Neuronal stem cell (in vitro differentiated cells): ENCODE results near the gene HOGA1.
A peak's percentile ranks its signal among the peaks of the same experiment; 100 is the strongest.

Experiments
- DNase-seq: peaks from one replicate; pipeline ENCODE4 v3.0.0-alpha.2; 2013; ENCODE audit warnings: low spot score
- H2AFZ ChIP-seq: one replicate; pipeline ENCODE4 v1.6.1; 2013; ENCODE audit warnings: mild to moderate bottlenecking, low read length, inconsistent platforms
- H2AK5ac ChIP-seq: 2 replicates; pipeline ENCODE4 v1.6.1; 2013; ENCODE audit warnings: low read depth, mild to moderate bottlenecking, inconsistent platforms, low read length, moderate library complexity, mixed read lengths
- H2BK120ac ChIP-seq: 2 replicates; pipeline ENCODE4 v1.6.1; 2013; ENCODE audit warnings: low read depth, mild to moderate bottlenecking, inconsistent platforms, low read length, moderate library complexity, mixed read lengths
- H2BK12ac ChIP-seq: one replicate; pipeline ENCODE4 v1.6.1; 2013; ENCODE audit warnings: low read length, inconsistent platforms
- H2BK15ac ChIP-seq: 2 replicates; pipeline ENCODE4 v1.6.1; 2013; ENCODE audit warnings: mild to moderate bottlenecking, low read length, inconsistent platforms, mixed read lengths
- H2BK5ac ChIP-seq: one replicate; pipeline ENCODE4 v1.6.1; 2013; ENCODE audit warnings: inconsistent platforms, mild to moderate bottlenecking, low read length, moderate library complexity
- H3K14ac ChIP-seq: one replicate; pipeline ENCODE4 v1.6.1; 2013; ENCODE audit warnings: low read length, inconsistent platforms
- H3K18ac ChIP-seq: 2 replicates; pipeline ENCODE4 v1.6.1; 2013; ENCODE audit warnings: low read length, inconsistent platforms
- H3K23ac ChIP-seq: 2 replicates; pipeline ENCODE4 v1.6.1; 2013; ENCODE audit warnings: low read depth, mild to moderate bottlenecking, mixed read lengths, low read length, inconsistent platforms; ENCODE audit not compliant: poor library complexity
- H3K27ac ChIP-seq: replicated peaks from 3 replicates; pipeline ENCODE4 v1.5.1; 2013; ENCODE audit warnings: low read length, inconsistent platforms
- H3K27me3 ChIP-seq, 3 experiments: 2 replicates each; pipeline ENCODE4 v1.6.1; 2013; ENCODE audit warnings: low read length in 3 of 3, mild to moderate bottlenecking in 2 of 3, inconsistent platforms in 1 of 3, low read depth in 1 of 3, mixed read lengths in 1 of 3, moderate library complexity in 1 of 3; ENCODE audit not compliant: control insufficient read depth in 3 of 3, insufficient read depth in 3 of 3
- H3K36me3 ChIP-seq, 2 donors: replicated peaks in 1 of 2; 2 replicates each; pipeline ENCODE4 v1.6.1; 2013; ENCODE audit warnings: low read length in 2 of 2; ENCODE audit not compliant: control insufficient read depth in 2 of 2, insufficient read depth in 2 of 2
- H3K4ac ChIP-seq: 2 replicates; pipeline ENCODE4 v1.6.1; 2013; ENCODE audit warnings: inconsistent platforms, mild to moderate bottlenecking, low read length, moderate library complexity
- H3K4me1 ChIP-seq, 2 donors: 1 replicate in 1 of 2; 2 replicates in 1 of 2; pipeline ENCODE4 v1.6.1; 2013; ENCODE audit warnings: low read length in 2 of 2, low read depth in 1 of 2; ENCODE audit not compliant: control insufficient read depth in 2 of 2, insufficient read depth in 1 of 2
- H3K4me2 ChIP-seq: one replicate; pipeline ENCODE4 v1.6.1; 2013; ENCODE audit warnings: mild to moderate bottlenecking, low read length, inconsistent platforms; ENCODE audit not compliant: insufficient read depth, poor library complexity, severe bottlenecking
- H3K4me3 ChIP-seq, 2 donors: 2 replicates each; pipeline ENCODE4 v1.5.1; 2013; ENCODE audit warnings: low read length in 2 of 2, mild to moderate bottlenecking in 2 of 2, inconsistent platforms in 1 of 2, moderate library complexity in 1 of 2
- H3K79me1 ChIP-seq: one replicate; pipeline ENCODE4 v1.6.1; 2013; ENCODE audit warnings: low read depth, mild to moderate bottlenecking, inconsistent platforms, low read length, moderate library complexity
- H3K9ac ChIP-seq: one replicate; pipeline ENCODE4 v1.6.1; 2013; ENCODE audit warnings: mild to moderate bottlenecking, low read depth, low read length, inconsistent platforms; ENCODE audit not compliant: poor library complexity
- H3K9me3 ChIP-seq, 2 donors: replicated peaks in 1 of 2; 2 replicates each; pipeline versions ENCODE3 to v1.6.1; 2013; ENCODE audit warnings: low read length in 2 of 2, mild to moderate bottlenecking in 2 of 2, inconsistent platforms in 1 of 2, low read depth in 1 of 2, mixed read lengths in 1 of 2, moderate library complexity in 1 of 2; ENCODE audit not compliant: control insufficient read depth in 2 of 2, insufficient read depth in 1 of 2
- H4K8ac ChIP-seq: one replicate; pipeline ENCODE4 v1.6.1; 2013; ENCODE audit warnings: low read depth, mild to moderate bottlenecking, inconsistent platforms, low read length, moderate library complexity
- H4K91ac ChIP-seq: one replicate; pipeline ENCODE4 v1.6.1; 2013; ENCODE audit warnings: low read length, low read depth, mild to moderate bottlenecking, inconsistent platforms; ENCODE audit not compliant: poor library complexity
- WGBS, 2 donors: extraction: QIAGEN DNeasy Blood & Tissue Kit; methylation state at CpG; one replicate each; pipeline ENCODE4 v1.1.7; 2013; ENCODE audit warnings: missing lambda C conversion rate in 2 of 2, mixed read lengths in 1 of 2; ENCODE audit not compliant: insufficient read length in 2 of 2, insufficient replicate concordance in 1 of 2; ENCODE audit errors: extremely low coverage in 2 of 2; 5-methylcytosine and 5-hydroxymethylcytosine counted together

HOGA1 gene

GRCh38 chr10:97570146-97570788 is 13.9 kb upstream of the HOGA1 start:
- no peak overlapping the region for H3K14ac ChIP-seq
- H3K4ac ChIP-seq, result no peak overlapping the region
- H3K27me3 ChIP-seq, result no peaks in the 10 kb centered on the region
- H3K4me3 ChIP-seq, result peak overlapping the region in 1 of 2 donors; percentile 16
- no peaks in the 10 kb centered on the region for H3K9me3 ChIP-seq
- H3K4me2 ChIP-seq, result no peak overlapping the region
- no peak overlapping the region for H3K18ac ChIP-seq
- no peak overlapping the region for H2AK5ac ChIP-seq
- H4K91ac ChIP-seq, result no peak overlapping the region
- H3K4me1 ChIP-seq, result peaks cover 0 to 3% of the 10 kb centered on the region in 2 donors
- no peak overlapping the region for H2AFZ ChIP-seq
- no peaks in the 10 kb centered on the region for H3K79me1 ChIP-seq
- peak overlapping the region; percentile 39 for H2BK5ac ChIP-seq
- peak overlapping the region; percentile 44 for H3K23ac ChIP-seq
- no CpG with 5 or more reads among the region's 33 CpGs for WGBS, 2 donors
- DNase-seq, result no peak
- H2BK12ac ChIP-seq, result no peak overlapping the region
- H3K27ac ChIP-seq, result no peak overlapping the region
- no peak overlapping the region for H3K9ac ChIP-seq
- H2BK120ac ChIP-seq, result no peak overlapping the region
- H2BK15ac ChIP-seq, result no peak overlapping the region
- peaks cover 0 to 2% of the 10 kb centered on the region in 2 donors for H3K36me3 ChIP-seq
- no peak overlapping the region for H4K8ac ChIP-seq

- no peak overlapping the region for H2BK12ac ChIP-seq
- peak overlapping the region; percentile 37 for H3K9ac ChIP-seq
- H3K27ac ChIP-seq, result no peak overlapping the region
- H2BK5ac ChIP-seq, result no peak overlapping the region
- H2BK120ac ChIP-seq, result no peak overlapping the region
- no peaks in the 10 kb centered on the region for H3K27me3 ChIP-seq
- H3K4me1 ChIP-seq, result peaks cover 0 to 3% of the 10 kb centered on the region in 2 donors
- no peak overlapping the region for H3K14ac ChIP-seq
- peaks cover 0 to 2% of the 10 kb centered on the region in 2 donors for H3K36me3 ChIP-seq
- no peak overlapping the region for H2AK5ac ChIP-seq
- no peak overlapping the region for H2AFZ ChIP-seq
- DNase-seq, result no peak
- no CpG with 5 or more reads among the region's 5 CpGs for WGBS, 2 donors
- no peak overlapping the region for H3K4me2 ChIP-seq
- no peak overlapping the region for H3K4ac ChIP-seq
- H4K8ac ChIP-seq, result no peak overlapping the region
- no peak overlapping the region for H4K91ac ChIP-seq
- H3K18ac ChIP-seq, result no peak overlapping the region
- no peak overlapping the region for H2BK15ac ChIP-seq
- no peak overlapping the region for H3K4me3 ChIP-seq
- H3K79me1 ChIP-seq, result no peaks in the 10 kb centered on the region
- no peak overlapping the region for H3K23ac ChIP-seq
- H3K9me3 ChIP-seq, result no peaks in the 10 kb centered on the region
Observed at GRCh38 chr10:97570789-97571471, 13.3 kb upstream of the HOGA1 start.

DNA sequence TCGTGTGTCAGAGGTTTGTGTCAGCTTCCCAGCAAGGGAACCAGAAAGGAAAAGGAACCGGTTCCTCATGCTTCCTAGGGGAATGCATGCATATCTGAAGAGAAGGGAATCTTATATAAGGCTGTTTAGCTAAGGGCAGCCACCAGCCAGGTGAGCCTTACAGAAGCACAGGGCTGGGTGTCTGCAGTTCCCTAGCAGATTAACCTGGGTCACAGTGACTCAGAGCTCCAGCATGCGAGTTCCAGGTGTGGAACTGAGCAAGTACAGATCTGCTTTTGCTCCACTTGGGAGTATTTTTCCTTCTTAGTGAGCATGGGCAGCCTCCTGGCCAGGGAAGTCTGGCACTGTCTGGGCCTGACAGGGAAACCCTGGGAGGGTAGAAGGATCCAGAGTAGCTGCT is 12.6 kb upstream of the HOGA1 start:
- no peak overlapping the region for H2AFZ ChIP-seq
- no CpG with 5 or more reads among the region's 3 CpGs for WGBS, 2 donors

GRCh38 chr10:97572214-97572989 is 11.8 kb upstream of the HOGA1 start, which contains the start of gene ANKRD2:
ANKRD2 (plus strand) TSS chr10:97572779; CDS start chr10:97572789, 10 bp downstream.
- Histone ChIP-seq H3K9ac (peak within 1 kb of the TSS; percentile 74), H2BK12ac (no peak within 1 kb of the TSS), H3K23ac (no peak within 1 kb of the TSS), H3K27me3 (no peaks in the 10 kb centered on the region), H3K9me3 (no peaks in the 10 kb centered on the region), H2BK120ac (no peak within 1 kb of the TSS), H2AFZ (no peak within 1 kb of the TSS), H3K4ac (no peak within 1 kb of the TSS), H3K4me2 (no peak within 1 kb of the TSS), H3K27ac (no peak within 1 kb of the TSS), H3K36me3 (peaks cover 0 to 2% of the 10 kb centered on the region in 2 donors), H4K8ac (no peak within 1 kb of the TSS), H2AK5ac (no peak within 1 kb of the TSS), H3K14ac (no peak within 1 kb of the TSS), H3K18ac (peak within 1 kb of the TSS; percentile 50), H3K4me3 (no peak within 1 kb of the TSS), H2BK15ac (peak within 1 kb of the TSS; percentile 78), H3K79me1 (no peaks in the 10 kb centered on the region), H2BK5ac (no peak within 1 kb of the TSS), H4K91ac (no peak within 1 kb of the TSS), H3K4me1 (peaks cover 0 to 3% of the 10 kb centered on the region in 2 donors)
- no CpG with 5 or more reads among the region's 16 CpGs for WGBS, 2 donors
- DNase-seq, result peak; percentile 45

More for the DNA sequence above, 12.6 kb upstream of the HOGA1 start:
- Histone ChIP-seq H3K18ac (no peak overlapping the region), H3K27me3 (no peaks in the 10 kb centered on the region), H3K79me1 (no peaks in the 10 kb centered on the region), H4K91ac (no peak overlapping the region), H2BK120ac (no peak overlapping the region), H4K8ac (no peak overlapping the region), H3K4me1 (peaks cover 0 to 3% of the 10 kb centered on the region in 2 donors), H3K9me3 (no peaks in the 10 kb centered on the region), H3K4me2 (no peak overlapping the region), H2BK12ac (no peak overlapping the region), H3K23ac (no peak overlapping the region), H3K36me3 (peaks cover 0 to 2% of the 10 kb centered on the region in 2 donors), H3K9ac (no peak overlapping the region), H2AK5ac (no peak overlapping the region), H3K27ac (no peak overlapping the region), H2BK5ac (no peak overlapping the region), H2BK15ac (no peak overlapping the region), H3K4ac (no peak overlapping the region), H3K14ac (no peak overlapping the region), H3K4me3 (no peak overlapping the region)
- DNase-seq, result no peak
